GM18502 (cell line): ENCODE measurements around the gene MACF1.

Source experiments
- ATAC-seq: cut with Tn5 transposase; IDR thresholded peaks from one replicate; pipeline ENCODE4 v1.9.1; 2021; ENCODE audit warnings: mild to moderate bottlenecking; ENCODE audit not compliant: unreplicated experiment, poor library complexity

The MACF1 gene

DNA sequence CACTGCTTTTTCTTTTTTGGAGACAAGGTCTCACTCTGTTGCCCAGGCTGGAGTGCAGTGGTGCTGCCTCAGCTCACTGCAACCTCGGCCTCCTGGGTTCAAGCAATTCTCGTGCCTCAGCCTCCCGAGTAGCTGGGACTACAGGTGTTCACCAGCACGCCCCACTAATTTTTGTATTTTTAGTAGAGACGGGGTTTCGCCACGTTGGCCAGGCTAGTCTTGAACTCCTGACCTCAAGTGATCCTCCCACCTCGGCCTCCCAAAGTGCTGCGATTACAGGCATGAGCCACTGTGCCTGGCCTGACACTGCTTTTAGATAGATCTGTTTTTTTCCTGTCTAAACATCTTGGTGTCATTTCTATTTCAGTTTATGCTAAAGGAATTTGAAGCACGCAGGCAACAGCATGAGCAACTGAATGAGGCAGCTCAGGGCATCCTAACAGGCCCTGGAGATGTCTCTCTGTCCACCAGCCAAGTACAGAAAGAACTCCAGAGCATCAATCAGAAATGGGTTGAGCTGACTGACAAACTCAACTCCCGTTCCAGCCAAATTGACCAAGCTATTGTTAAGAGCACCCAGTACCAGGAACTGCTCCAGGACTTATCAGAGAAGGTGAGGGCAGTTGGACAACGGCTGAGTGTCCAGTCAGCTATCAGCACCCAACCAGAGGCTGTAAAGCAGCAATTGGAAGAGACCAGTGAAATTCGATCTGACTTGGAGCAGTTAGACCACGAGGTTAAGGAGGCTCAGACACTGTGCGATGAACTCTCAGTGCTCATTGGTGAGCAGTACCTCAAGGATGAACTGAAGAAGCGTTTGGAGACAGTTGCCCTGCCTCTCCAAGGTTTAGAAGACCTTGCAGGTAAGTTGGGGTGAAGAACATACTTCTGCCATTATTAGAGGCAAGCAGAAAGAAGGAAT is 180.8 kb downstream of the MACF1 start:
- ATAC-seq: no peak

- ATAC-seq: no peak
Observed at GRCh38 chr1:39386997-39387396, 182.5 kb downstream of the MACF1 start.

DNA sequence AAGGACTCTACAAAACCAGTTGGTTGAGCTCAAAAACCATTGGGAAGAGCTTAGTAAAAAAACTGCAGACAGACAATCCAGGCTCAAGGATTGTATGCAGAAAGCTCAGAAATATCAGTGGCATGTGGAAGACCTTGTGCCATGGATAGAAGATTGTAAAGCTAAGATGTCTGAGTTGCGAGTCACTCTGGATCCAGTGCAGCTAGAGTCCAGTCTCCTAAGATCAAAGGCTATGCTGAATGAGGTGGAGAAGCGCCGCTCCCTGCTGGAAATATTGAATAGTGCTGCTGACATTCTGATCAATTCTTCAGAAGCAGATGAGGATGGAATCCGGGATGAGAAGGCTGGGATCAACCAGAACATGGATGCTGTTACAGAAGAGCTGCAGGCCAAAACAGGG is 183.0 kb downstream of the MACF1 start:
- ATAC-seq: no peak

DNA sequence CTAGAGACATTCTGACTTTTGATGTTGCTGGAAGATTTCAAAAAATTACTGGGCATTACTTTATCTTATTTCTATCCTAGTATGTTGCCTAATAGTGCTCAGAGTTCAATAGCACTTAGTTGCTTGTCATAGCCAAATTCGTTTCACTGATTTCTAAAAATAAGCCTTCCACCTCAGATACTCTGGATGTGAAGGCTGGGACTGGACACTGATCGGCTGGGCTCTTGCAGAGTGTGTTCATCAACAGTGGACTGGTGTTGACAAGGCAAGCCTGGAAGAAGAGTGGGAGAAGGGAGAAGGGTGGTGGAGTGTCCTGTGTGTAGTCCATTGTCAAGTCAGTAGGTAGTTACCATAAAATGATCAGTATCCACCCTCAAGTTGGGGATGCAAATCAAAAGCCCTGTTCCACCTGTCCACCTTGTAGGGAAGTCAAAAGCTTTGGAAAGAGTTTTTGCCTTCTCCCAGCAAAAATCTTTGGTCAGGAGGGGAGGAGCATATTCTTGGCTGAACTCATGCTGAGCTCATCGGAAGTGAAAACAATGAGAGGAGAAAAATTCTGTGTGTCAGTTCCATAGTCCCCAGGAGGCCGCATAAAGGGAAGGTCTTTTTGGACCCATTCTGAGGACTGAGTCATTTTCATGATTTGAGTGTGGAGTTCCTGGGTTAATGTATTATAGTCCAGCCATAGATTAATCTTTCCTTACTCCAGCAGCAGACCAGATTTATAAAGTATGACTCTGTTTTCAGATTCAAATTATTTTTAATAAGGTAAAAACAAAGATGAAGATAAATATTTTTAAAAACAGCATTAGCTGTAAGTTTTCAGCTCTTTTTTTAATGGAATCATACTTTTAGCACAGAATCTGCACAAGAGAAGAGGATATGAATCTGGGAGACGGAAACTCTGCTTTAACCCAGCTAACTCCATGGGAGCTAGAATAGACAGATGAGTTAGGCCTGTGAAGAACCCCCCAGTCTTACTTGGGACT is 187.5 kb downstream of the MACF1 start:
- ATAC-seq: no peak

DNA sequence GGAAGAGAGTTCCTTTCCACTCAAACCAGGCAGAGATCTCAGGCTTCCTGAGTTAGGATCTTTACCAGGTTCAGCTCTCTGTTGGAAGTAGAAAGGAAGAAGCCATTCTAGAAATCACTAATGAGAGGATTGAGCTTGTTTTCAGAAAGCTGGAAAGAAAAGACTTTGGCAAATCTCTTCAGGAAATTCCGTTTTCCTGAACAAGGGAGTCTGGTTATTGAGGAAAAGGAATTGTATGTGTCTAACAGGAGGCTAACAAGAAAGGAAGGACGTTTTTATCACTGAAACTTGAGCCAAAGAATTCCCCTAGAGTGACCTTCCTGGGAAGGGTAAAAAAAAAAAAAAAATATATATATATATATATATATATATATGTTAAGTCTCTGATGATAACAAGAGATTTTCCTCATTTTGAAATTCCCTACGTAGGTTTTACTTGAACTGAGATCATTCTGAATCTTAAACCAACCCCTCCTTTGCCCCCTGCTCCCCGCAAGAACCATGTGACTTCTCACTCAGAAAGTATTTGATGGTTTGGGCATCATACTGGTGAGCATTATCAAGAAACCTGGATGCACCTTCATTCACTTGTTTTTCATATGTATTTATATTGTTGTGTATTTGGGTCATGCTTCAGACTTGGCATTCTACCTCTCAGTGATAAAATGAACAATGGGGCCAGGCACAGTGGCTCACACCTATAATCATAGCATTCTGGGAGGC is 188.5 kb downstream of the MACF1 start:
- ATAC-seq: no peak

DNA sequence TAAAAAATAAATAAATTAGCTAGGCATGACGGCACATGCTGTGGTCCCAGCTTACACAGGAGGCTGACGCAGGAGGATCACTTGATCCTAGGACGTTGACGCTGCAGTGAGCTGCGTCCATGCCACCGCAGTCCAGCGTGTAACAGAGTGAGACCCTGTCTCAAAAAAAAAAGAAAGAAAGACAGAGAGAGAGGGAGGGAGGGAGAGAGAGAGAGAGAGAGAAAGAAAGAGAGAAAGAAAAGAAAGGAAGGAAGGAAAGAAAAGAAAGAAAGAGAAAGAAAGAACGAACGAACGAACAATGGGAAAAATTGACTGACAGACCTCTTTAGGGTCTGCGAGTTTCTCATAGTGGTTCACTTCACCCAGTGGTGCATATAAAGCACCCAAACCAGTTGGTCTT is 189.2 kb downstream of the MACF1 start:
- ATAC-seq: no peak

GRCh38 chr1:39394059-39394458 is 189.6 kb downstream of the MACF1 start:
- ATAC-seq: no peak

- ATAC-seq: no peak
Observed at GRCh38 chr1:39394598-39394997, 190.1 kb downstream of the MACF1 start.

DNA sequence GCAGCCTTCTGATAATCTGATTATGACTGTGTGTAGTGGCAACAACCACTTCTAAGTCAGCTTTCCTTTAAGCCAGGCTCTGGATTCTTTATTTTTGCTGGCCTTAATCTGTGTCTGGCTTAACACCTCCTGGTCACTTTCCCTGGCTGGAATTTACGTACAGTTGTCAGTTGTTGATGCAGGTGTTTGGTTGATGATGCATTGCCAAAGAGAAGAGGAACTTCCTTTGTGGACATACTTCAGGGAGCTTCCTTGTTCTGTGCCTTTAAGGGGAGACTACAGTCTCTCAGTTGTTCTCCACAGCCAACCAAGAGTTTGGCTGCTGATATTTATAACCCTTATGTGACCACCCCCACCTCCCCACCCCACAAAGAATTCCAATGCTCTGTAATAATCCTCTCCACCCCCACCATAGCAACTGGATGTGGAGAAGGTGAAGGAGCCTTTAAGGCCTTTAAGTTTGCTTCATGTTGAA is 190.9 kb downstream of the MACF1 start:
- no peak for ATAC-seq

GRCh38 chr1:39396671-39397070 is 192.2 kb downstream of the MACF1 start:
- no peak for ATAC-seq

GRCh38 chr1:39397487-39397886 is 193.0 kb downstream of the MACF1 start:
- no peak for ATAC-seq

DNA sequence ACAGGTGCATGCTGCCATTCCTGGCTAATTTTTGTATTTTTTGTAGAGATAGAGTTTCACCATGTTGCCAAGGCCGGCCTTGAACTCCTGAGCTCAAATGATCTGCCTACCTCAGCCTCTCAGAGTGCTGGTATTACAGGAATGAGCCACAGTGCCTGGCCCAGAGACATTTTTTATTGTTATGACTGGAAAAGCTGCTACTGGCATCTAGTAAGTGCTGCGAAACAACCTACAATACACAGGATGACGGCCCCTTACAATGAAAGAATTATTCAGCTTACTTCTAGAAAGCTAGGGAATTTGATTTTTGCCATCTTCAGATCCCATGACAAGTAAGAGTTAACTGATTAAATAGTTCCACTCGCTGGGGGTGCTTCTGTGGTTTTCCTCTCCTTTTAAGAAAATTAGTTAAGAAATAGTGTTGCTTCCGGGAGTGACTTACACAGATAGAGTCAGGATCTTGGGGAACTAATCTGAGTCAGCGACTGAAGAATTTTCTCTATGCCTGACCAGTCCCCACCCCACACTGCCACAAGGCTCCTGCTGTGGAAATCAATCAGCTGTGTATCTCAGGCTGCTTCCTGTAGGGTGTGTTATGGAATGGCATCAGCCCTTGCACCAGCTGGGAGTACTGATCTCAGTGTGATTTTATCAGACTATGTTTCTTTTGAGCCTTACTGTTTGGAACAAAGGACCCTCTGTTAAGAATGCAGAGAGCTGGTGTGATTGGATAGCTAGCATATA is 194.0 kb downstream of the MACF1 start:
- ATAC-seq: no peak

GRCh38 chr1:39401106-39401505 is 196.6 kb downstream of the MACF1 start:
- ATAC-seq: no peak

- no peak for ATAC-seq
Observed at GRCh38 chr1:39404876-39405275, 200.4 kb downstream of the MACF1 start.

- ATAC-seq: no peak
Observed at GRCh38 chr1:39405358-39405757, 200.9 kb downstream of the MACF1 start.

- ATAC-seq: no peak
Observed at GRCh38 chr1:39406533-39407450, 202.3 kb downstream of the MACF1 start.

GRCh38 chr1:39407510-39407895 is 203.0 kb downstream of the MACF1 start:
- no peak for ATAC-seq

DNA sequence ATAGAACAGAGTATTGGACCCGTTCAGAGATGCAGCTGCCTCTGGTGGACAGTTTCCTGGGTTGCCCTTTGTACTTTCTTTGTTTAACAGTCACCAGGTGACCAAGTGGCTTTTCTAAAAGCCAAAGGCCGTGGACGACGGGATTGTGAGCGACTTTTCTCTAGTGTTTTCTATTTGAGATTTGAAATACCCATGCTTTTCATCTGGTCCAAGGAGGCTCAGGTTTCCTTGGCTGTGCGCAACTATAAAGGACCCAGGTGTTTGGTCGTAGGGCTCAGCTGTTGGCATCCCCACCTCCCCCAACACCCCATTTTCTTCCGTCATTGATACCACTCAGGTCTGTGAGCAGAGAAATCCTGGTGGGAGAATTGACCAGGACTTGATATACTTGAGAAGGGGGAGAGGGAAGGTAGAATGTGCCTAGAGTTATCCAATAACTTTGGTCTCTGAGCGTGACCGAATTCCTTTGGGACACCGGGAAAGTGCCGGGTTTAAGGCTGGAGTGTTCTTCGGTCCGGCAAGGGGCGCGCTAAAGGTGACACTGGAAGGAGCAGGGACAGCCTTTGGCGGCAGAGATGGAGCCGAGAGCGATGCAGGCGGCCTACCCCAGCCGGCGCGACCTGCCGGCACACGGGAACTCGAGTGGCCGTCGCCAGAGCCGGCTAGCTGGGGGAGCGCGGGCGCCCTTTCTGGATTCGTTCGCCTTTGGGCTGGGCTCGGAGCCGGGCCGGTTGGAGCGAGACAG is 203.6 kb downstream of the MACF1 start:
- ATAC-seq: no peak
